ES-I3 (cell line): ENCODE results near the gene RGP1.

Source experiments
- H3K36me3 ChIP-seq: 2 replicates; pipeline ENCODE4 v1.6.1; 2013; ENCODE audit warnings: mild to moderate bottlenecking, low read length, control low read depth, moderate library complexity; ENCODE audit not compliant: insufficient read depth
- H3K4me1 ChIP-seq: 2 replicates; pipeline ENCODE4 v1.6.1; 2013; ENCODE audit warnings: mild to moderate bottlenecking, control low read depth, low read length; ENCODE audit not compliant: insufficient read depth
- H3K9ac ChIP-seq: 2 replicates; pipeline ENCODE4 v1.6.1; 2013; ENCODE audit warnings: low read depth, mild to moderate bottlenecking, low read length, moderate library complexity
- H3K9me3 ChIP-seq: 2 replicates; pipeline ENCODE4 v1.6.1; 2013; ENCODE audit warnings: mild to moderate bottlenecking, low read length, moderate library complexity; ENCODE audit not compliant: control insufficient read depth, insufficient read depth

Gene RGP1

DNA sequence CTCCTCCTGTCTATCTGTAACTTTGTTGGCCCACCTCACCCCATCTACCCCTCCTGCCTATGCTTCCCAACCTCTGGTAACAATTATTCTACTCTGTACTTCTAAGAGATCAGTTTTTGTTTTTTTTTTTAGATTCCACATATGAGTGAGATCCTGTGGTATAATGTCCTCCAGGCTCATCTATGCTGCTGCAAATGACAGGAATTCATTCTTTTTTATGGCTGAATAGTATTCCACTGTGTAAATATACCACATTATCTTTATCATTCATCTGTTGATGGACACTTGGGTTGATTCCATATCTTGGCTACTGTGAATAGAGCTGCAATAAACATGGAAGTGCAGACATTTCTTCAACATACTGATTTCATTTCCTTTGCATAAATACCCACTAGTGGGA lies 34.3 kb downstream of the RGP1 start:
- Histone ChIP-seq H3K4me1 (no peaks in the 10 kb centered on the region), H3K36me3 (no peaks in the 10 kb centered on the region), H3K9me3 (no peaks in the 10 kb centered on the region; the same call in 1 of the 2 replicates), H3K9ac (no peak overlapping the region)

GRCh38 chr9:35789541-35789940 lies 40.5 kb downstream of the RGP1 start:
- peaks cover 4% of the 10 kb centered on the region; the same call in 1 of the 2 replicates for H3K4me1 ChIP-seq
- H3K9ac ChIP-seq: no peak overlapping the region
- H3K36me3 ChIP-seq: no peaks in the 10 kb centered on the region
- no peaks in the 10 kb centered on the region; the same call in 1 of the 2 replicates for H3K9me3 ChIP-seq

DNA sequence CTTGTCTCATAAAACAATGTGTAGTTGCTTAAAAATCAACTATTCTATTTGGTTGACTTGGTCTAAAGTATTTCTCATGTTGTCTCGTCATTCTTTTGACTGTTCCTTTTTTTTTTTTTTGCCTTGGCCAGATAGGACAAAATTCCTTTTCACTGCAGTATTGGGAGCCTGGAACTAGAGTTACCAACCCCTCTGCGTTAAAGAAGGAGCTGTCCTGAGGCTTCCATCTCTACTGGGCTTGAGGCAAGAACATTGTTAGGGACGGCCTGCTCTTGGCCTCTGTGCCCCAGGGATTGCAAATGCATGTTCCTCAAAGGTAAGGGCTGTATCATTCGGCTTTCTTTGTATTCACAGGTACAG lies 40.9 kb downstream of the RGP1 start:
- H3K4me1 ChIP-seq: peaks cover 4% of the 10 kb centered on the region; the same call in 1 of the 2 replicates
- no peak overlapping the region for H3K9ac ChIP-seq
- no peaks in the 10 kb centered on the region for H3K36me3 ChIP-seq

DNA sequence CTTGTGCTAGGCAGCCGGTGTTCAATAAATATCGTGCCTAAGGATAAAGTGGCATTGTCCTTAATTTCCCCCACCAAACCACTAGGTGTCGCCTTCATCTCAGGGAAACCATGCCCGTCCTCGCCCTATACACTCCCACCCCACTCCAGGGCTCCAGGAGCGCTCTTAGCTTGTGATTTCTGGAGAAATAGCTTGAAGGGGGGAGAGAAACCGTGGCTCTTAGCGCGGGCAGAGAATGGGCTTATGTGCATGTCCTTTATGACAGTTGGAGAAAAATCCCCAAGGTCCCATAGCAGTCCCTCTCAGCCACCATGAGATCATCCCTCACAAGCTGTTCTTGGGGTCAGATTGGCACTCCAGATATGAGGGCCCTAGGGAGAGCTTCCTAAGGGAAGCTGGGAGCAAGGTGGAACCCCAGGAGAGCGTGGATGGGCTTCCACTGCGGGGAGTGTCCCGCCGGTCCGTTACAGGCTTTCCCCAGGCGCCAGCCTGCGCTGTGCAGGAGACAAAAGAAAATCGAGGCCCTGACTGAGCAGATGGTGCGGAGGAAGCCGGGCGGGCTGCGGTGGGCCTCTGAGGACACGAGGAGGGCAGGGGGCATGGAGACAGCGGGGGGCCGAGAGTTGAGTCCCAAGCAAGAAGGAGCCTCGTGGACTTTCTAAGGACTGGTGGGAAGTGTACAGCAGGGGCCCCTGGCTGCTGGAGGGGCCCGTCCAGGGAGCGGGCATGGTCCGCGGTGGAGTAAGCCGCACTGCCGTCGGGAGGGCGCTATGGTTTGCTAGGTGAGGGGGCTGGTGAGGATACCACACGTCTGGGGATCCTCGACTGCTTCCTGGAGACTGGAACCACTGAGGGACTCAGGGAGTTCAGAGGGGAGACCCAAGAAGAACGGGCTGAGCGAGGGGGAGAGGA lies 41.6 kb downstream of the RGP1 start:
- H3K36me3 ChIP-seq: no peaks in the 10 kb centered on the region
- H3K9ac ChIP-seq: peak overlapping the region; percentile 38
- peaks cover 4% of the 10 kb centered on the region; the same call in 1 of the 2 replicates for H3K4me1 ChIP-seq
- no peaks in the 10 kb centered on the region for H3K9me3 ChIP-seq

More for the DNA sequence above, 40.9 kb downstream of the RGP1 start:
- no peaks in the 10 kb centered on the region; the same call in 1 of the 2 replicates for H3K9me3 ChIP-seq

GRCh38 chr9:35791297-35791921 lies 42.3 kb downstream of the RGP1 start, which contains the start of gene NPR2:
NPR2 (plus strand) TSS chr9:35791591; CDS start chr9:35792409, 818 bp downstream.
- no peaks in the 10 kb centered on the region for H3K36me3 ChIP-seq
- H3K9me3 ChIP-seq: no peaks in the 10 kb centered on the region
- H3K4me1 ChIP-seq: peaks cover 5% of the 10 kb centered on the region; the same call in 1 of the 2 replicates
- H3K9ac ChIP-seq: peak within 1 kb of the TSS; percentile 62

DNA sequence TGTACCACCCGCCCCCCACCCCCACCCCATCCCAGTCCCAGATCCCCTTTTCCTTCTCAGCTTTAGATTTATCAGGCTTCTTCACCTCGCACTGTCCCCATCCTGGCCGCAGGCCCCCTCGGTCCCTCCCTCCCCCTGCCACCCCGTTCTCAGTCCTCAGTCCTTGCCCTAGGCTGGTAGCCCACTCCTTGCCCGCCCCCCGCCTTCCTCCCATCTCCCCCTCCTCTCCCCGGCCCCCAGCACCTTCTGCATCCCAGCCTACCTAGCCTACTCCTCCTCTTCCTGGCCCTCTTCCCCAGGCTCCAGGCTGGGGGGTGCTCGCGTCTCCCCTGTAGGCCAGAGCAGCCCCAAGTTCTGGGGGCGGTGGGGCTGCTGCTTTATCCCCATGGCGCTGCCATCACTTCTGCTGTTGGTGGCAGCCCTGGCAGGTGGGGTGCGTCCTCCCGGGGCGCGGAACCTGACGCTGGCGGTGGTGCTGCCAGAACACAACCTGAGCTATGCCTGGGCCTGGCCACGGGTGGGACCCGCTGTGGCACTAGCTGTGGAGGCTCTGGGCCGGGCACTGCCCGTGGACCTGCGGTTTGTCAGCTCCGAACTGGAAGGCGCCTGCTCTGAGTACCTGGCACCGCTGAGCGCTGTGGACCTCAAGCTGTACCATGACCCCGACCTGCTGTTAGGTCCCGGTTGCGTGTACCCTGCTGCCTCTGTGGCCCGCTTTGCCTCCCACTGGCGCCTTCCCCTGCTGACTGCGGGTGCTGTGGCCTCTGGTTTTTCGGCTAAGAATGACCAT lies 43.1 kb downstream of the RGP1 start:
- Histone ChIP-seq H3K9ac (peak overlapping the region; percentile 9; the same call in 1 of the 2 replicates), H3K9me3 (no peaks in the 10 kb centered on the region), H3K4me1 (peaks cover 10% of the 10 kb centered on the region), H3K36me3 (no peaks in the 10 kb centered on the region)

GRCh38 chr9:35792826-35793225 lies 43.7 kb downstream of the RGP1 start:
- no peaks in the 10 kb centered on the region for H3K9me3 ChIP-seq
- no peak overlapping the region for H3K9ac ChIP-seq
- H3K36me3 ChIP-seq: no peaks in the 10 kb centered on the region
- peaks cover 10% of the 10 kb centered on the region for H3K4me1 ChIP-seq

- H3K9me3 ChIP-seq: no peaks in the 10 kb centered on the region
- H3K4me1 ChIP-seq: peaks cover 10% of the 10 kb centered on the region
- H3K9ac ChIP-seq: no peak overlapping the region
- H3K36me3 ChIP-seq: no peaks in the 10 kb centered on the region
These were observed 44.4 kb downstream of the RGP1 start for GRCh38 chr9:35793461-35793860.

DNA sequence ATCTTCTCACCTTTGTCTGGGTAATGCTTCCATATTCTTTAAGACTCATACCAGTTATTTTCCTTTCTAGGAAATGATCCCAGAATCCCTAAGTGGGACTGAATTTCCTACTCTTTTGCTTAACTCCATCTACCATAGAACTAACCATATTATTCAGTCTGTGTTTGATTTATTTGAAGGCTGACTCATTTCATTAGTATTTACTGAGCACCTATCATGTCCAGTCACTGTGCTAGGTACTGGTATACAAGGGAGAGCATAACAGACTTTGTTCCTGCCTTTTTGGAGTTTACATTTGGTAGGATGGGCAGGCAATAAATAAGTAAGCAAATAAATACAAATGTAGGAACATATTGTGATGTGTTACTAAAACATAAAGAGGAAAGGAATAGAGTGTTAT lies 46.6 kb downstream of the RGP1 start:
- no peak overlapping the region for H3K9ac ChIP-seq
- H3K9me3 ChIP-seq: no peaks in the 10 kb centered on the region
- H3K36me3 ChIP-seq: no peaks in the 10 kb centered on the region

DNA sequence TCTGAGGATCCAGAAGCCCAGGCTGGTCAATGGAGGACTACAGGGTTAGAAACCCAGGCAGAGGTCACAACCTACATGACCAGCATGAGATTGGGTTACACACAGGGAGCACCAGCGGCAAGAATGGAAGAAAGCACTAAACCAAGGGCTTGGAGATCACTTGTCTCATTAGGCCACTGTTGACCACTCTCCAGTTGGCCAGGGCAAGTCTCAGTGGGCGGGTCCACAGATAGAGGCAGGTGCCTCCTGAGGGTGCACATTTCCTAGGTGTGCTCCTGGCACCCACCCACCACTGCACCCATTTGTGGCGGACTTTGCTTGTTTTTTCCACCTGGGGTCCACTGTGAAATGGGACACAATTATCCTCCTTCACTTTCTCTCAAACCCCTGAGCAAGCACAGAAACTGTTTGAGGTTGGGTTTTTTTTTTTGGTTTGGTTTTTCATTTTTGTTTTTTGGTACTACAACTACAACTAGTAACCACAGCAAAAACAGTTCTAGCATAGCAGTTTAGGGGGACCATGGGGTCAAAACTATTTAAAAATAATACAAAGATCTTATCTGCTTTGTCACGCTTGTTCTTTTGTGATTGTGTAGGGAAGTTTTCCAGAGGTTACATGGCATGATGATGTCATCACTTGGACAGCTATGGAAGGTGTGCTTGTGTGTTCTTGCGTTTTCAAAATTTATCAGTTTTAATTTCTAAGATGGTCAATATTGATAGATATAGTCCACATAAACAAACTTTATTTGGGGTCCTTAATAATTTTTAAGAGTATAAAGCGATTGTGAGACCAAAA lies 48.4 kb downstream of the RGP1 start:
- Histone ChIP-seq H3K9me3 (no peaks in the 10 kb centered on the region), H3K9ac (no peak overlapping the region), H3K4me1 (peaks cover 15% of the 10 kb centered on the region), H3K36me3 (no peaks in the 10 kb centered on the region)

More for the DNA sequence above, 46.6 kb downstream of the RGP1 start:
- H3K4me1 ChIP-seq: peaks cover 15% of the 10 kb centered on the region

DNA sequence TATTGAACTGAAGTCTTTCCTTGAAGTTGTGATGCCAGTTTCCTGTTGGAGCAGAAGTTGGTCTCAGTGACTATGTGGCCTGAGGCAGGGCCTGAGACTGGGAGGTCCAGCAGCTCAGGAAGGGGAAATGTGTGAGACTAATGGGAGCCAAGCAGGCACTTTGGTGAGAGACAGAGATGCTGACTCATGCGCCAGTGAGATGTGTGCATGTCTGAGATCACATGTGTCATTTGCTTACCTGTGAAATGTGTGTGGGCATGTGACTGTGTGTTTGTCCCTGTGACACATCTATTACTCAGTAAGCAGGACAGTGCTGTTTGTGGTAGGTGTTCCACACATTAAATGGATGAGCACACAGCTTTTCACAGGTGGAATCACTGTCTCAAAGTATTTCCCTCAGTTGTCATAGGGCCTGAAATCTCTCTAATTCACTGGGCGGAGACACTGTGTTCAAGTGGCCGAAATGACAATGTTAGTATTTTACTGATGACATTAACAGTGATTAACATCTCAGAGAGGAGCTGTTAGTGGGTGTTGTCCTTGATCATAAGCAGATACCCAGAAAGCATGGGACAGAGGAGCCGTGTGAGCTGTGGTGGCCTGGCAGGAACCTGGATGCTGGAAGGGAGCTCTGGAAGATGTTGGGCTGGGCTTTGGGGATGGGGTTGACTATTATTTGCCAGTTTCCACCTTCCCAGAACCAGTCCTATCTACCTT lies 49.7 kb downstream of the RGP1 start:
- Histone ChIP-seq H3K36me3 (no peaks in the 10 kb centered on the region), H3K9ac (no peak overlapping the region), H3K9me3 (no peaks in the 10 kb centered on the region), H3K4me1 (peaks cover 12% of the 10 kb centered on the region; the same call in 1 of the 2 replicates)

GRCh38 chr9:35800530-35800929 lies 51.4 kb downstream of the RGP1 start:
- H3K4me1 ChIP-seq: peaks cover 12% of the 10 kb centered on the region; the same call in 1 of the 2 replicates
- H3K9me3 ChIP-seq: no peaks in the 10 kb centered on the region
- H3K36me3 ChIP-seq: no peaks in the 10 kb centered on the region
- H3K9ac ChIP-seq: no peak overlapping the region
